Activated CD4-positive, CD25-positive, alpha-beta regulatory T cell (primary cell): ENCODE results near the gene MC1R.
"Not testable (repeated sequence)": the region's sequence is repeated elsewhere in the genome, so short reads cannot be mapped to it uniquely, and the experiment has no call there.

Source experiments
- DNase-seq, 4 experiments: peaks; one replicate each; lab custom pipeline; 2025; lab: John Stamatoyannopoulos, UW

Gene MC1R

DNA sequence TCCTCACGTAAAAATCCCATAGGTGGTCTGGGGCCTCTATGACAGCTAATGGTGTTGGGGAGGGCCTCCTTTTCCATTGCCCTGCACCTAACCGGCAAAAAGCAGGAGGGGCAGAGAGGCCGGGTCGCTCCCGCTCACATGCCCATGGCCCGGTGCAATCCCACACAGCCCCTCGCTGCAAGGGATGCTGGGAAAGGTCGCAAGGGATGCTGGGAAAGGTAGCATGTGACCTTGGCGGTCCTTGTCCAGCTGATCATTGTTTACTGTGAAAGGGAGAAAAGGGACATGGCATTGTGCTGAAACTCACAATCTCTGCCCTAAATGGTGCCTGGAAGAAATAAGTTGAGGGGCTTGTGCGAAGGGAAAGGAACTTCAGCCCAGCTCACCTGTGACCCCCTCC is 39.9 kb downstream of the MC1R start:
- no peak for DNase-seq

DNA sequence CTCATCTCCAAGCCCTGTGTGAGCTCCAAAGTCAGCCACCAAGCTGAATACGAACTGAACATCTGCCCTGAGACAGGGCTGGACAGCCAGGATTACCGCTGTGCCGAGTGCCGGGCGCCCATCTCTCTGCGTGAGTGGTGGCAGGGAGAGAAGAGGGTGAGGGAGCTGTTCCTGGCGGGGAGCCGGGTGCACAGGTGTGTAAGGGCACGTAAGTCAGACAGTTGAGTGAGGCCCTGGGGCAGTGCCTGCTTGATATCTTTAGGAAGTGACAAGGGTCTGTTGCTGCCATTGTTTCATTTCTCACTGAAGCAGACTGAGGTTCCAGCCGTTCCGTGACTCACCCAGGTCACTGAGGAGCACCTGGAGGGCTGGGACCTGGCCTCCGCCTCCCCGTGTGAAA is 42.3 kb downstream of the MC1R start:
- DNase-seq, result no peak

DNA sequence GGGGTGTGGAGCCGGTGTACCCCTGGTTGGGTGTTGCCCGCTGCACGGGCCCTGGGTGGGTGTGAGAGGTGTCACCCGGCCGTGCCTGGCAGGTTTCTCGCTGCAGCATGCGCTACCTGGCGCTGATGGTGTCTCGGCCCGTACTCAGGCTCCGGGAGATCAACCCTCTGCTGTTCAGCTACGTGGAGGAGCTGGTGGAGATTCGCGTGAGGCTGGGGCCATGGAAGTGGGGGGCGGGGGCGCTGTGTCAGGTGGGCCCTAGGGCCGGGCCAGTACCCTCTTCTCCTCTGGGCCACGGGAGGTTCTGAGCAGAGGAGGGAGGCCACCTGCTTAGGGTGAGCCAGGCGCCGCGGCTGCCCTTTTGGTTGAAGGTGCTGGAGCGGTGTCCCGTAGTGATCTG is 43.3 kb downstream of the MC1R start:
- no peak for DNase-seq

DNA sequence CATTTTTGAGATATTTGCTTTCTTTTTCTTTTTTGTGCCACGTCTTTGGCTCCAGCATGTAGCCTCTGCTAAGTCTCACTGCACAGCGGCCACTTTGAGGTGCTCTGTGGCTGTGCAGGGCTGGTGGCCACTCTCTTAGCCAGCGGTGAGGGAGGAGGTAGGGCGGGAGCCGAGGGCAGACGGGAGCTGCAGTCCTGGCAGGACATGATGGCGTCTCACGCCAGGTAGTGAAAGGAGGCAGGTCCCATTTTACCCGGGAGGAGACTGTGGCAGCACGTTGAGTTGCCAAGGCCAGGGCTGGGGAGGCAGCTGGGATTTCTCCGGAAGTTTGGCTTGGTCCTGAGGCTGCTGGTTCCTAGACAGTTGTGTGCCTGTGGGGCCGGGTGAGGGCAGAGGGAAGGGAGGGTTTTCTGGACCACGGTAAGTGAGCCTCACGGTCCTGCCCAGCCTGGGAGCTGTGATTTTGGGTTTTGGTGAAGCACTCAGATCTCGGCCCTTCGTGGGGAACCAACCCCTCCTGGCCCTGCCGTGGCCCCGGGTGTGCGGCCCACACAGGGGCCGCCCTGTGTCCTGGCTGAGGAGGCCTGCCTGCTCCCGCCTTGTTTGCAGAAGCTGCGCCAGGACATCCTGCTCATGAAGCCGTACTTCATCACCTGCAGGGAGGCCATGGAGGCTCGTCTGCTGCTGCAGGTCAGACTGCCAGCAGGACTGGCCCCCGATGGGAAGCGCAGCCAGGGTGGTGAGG is 44.3 kb downstream of the MC1R start:
- no peak for DNase-seq

DNA sequence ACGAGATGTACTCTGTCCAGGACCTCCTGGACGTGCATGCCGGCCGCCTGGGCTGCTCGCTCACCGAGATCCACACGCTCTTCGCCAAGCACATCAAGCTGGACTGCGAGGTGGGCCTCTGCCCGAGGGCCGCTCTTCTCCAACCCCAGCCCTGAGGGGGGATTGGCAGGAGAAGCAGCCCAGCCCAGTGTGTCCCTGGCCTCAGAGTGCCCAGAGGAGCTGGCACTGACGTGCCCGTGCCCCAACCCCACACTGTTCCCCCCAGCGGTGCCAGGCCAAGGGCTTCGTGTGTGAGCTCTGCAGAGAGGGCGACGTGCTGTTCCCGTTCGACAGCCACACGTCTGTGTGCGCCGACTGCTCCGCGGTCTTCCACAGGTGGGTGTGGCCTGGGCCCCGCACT is 45.5 kb downstream of the MC1R start:
- DNase-seq, result no peak

DNA sequence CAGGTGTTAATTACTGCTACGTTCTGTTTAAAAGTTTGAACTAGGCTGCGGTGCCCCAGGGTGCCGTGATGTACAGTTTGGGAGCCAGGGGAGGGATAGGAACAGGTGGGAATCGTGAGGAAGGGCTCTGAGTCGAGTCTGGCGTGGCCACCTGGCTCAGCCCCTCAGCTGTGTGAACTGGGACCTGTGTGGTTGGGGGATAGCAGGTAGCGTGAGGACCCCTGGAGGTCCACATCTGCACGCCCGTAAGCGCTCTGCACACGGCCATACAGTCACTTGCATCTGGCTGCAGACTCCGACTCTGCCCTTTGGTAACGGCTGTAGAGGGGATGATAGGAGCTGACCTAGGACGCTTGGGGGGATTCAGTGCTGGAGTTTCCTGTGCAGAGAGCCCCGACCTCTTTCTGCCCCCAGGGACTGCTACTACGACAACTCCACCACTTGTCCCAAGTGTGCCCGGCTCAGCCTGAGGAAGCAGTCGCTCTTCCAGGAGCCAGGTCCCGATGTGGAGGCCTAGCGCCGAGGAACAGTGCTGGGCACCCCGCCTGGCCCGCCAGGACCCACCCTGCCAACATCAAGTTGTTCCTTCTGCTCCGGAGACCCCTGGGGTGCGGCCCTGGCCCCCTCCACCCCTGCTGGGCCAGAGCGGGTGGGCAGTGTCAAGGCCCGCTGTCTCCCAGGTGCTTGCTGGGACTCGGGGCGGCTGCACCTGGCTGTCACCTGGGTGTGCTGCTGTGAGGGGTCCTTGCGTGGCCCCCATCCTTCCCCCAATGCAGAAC is 47.0 kb downstream of the MC1R start:
- no peak for DNase-seq

DNA sequence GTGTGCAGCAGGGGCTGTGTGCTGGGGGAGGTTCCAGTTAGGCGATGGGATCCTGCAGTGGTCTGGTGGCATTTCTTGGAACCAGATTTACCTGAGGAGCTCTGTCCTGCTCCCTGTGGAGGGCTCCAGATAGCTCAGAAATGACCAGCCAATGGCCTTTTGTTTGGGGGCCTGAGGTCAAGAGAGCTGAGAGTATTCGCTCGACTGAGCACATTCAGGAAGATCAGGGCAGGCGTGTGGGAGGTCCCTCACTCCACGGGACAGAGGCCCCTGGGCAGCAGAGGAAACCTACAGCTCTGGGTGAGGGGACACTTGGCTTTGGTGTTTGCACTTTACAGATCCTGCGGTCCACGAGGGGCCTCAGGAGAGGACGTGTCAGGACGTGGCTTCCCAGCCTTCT is 48.1 kb downstream of the MC1R start:
- no peak for DNase-seq

DNA sequence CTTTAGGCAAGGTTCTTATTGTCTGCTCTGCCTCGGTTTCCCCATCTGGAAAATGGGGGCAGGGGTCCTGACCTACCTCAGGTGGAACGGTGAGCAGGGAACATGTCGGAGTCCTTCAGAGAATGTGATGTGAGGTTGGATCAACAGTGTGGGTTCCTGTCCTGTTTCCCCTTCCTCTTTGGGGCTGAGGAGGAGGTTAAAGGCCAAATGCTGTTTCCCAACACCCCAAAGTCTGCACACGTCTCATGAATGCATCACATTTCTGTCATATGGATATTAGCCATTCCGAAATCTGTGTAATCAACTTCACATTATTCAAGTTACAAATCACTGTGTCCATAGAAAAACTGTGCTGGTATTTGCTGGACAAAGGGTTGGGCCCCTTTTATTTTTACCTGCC is 48.8 kb downstream of the MC1R start:
- not testable (repeated sequence) for DNase-seq

DNA sequence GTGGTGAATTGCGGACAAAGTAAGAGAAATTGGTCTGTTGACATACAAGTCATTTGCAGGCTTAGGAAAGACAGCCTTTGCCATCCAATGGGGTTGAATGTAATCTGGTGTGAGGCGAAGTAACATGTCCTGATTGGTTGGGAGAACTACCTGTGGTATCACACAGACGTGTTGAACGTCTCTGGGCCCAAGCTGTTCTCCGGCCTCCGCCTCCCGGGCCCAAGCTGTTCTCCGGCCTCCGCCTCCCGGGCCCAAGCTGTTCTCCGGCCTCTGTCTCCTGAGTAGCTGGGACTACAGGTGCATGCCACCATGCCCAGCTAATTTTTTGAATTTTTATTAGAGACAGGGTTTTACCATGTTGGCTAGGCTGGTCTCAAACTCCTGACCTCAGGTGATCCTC is 49.4 kb downstream of the MC1R start:
- not testable (repeated sequence) for DNase-seq

DNA sequence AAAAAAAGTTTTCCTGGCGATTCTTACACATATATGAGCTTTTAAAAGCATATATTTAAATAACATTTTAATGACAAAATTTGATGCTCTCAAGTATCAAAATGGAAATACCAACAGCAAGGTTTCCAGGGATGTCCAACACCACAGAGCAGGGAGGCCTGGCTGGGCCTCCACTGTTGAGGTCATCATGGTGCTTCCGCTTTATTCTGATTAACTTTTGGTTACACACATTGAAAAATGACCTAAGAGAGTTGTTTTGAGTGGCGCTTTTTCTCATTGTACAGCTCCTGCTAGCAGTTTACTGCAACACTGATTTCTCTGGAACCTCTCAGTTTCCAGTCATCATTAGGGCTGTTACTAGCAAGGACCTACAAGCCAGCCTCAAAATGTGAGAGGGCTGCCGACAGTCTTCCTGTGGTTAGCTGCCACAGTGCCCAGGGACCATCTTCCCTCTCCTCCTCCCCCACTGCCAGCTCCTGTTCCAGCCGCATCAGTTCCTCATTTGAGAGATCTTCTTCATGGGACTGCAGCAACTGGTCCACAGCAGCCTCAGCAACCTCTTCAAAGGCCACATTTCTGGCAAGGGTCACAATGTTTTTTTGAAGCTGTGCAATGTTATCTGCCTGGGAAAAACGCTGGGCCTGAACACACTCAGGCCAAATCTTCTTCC is 51.2 kb downstream of the MC1R start:
- DNase-seq, result no peak
